HepG2 (cell line): ENCODE data around the gene CASP4. TPM values are rescaled to one million over a fixed set of nuclear protein-coding genes. Genes with fewer than 3 reads are reported as not detected.
A peak's percentile ranks its signal among the peaks of the same experiment; 100 is the strongest.

Experiments used
- CHD4 ChIP-seq: fragments of 200-600 bp; sonication (generic); IDR thresholded peaks from 2 replicates; pipeline ENCODE4 v1.7.0; 2017; ENCODE audit warnings: mild to moderate bottlenecking, low read length, borderline replicate concordance
- ETV5 ChIP-seq: IDR thresholded peaks from 2 replicates; pipeline ENCODE4 v1.6.1; 2018; ENCODE audit warnings: missing biosample characterization, missing genetic modification reagents, inconsistent platforms, borderline replicate concordance
- KDM4B ChIP-seq: sonication (generic); formaldehyde crosslinking; IDR thresholded peaks from 2 replicates; pipeline ENCODE4 v1.4.0; 2020; ENCODE audit warnings: missing genetic modification reagents
- SALL1 ChIP-seq: sonication (generic); formaldehyde crosslinking; IDR thresholded peaks from 2 replicates; pipeline ENCODE4 v1.8.0; 2022; ENCODE audit warnings: mild to moderate bottlenecking, missing genetic modification reagents
- TSC22D2 ChIP-seq: sonication (generic); formaldehyde crosslinking; IDR thresholded peaks from 2 replicates; pipeline ENCODE4 v1.5.1; 2020; ENCODE audit warnings: missing genetic modification reagents, mild to moderate bottlenecking, borderline replicate concordance
- ZFAT ChIP-seq: sonication (generic); formaldehyde crosslinking; conservative IDR thresholded peaks from 2 replicates; pipeline ENCODE4 v1.8.1; 2023; ENCODE audit warnings: missing genetic modification reagents, inconsistent platforms
- polyA plus RNA-seq, 8 experiments: library from polyadenylated mRNA; depleted of rRNA in 3 of 8; stranded (reverse) in 7 of 8; unstranded in 1 of 8; fragments of >200 nt; fragmentation: Illumina TruSeq in 4 of 8; extraction: Trizol in 4 of 8; gene quantifications; 2 replicates each; pipeline versions ENCODE4 v1.2.1 to v1.2.3, GENCODE V29; 2011 to 2016; ENCODE audit warnings: low read depth in 4 of 8, missing spikeins in 1 of 8, mixed read lengths in 1 of 8; ENCODE audit not compliant: insufficient read depth in 1 of 8
- total RNA-seq, 5 experiments: library from RNA; depleted of rRNA; stranded (reverse); fragments of >200 nt; fragmentation: Illumina TruSeq; extraction: Trizol; gene quantifications; 2 replicates each; pipeline ENCODE4 v1.2.3, GENCODE V29; 2016; ENCODE audit warnings: low read depth in 1 of 5
- TF ChIP-seq, protein P1 (sequence below): sonication (generic); formaldehyde crosslinking; IDR thresholded peaks from 2 replicates; pipeline ENCODE4 v1.5.1; 2020; ENCODE audit warnings: mild to moderate bottlenecking, missing genetic modification reagents, moderate library complexity
- TF ChIP-seq, protein P2 (sequence below): sonication (generic); formaldehyde crosslinking; IDR thresholded peaks from 2 replicates; pipeline ENCODE4 v1.4.0; 2020; ENCODE audit warnings: missing genetic modification reagents
- TF ChIP-seq, protein P3 (sequence below): sonication (generic); formaldehyde crosslinking; IDR thresholded peaks from 2 replicates; pipeline ENCODE4 v1.4.0; 2020; ENCODE audit warnings: missing genetic modification reagents
- TF ChIP-seq, protein P4 (sequence below): IDR thresholded peaks from 2 replicates; pipeline ENCODE4 v1.6.1; 2012; ENCODE audit warnings: inconsistent platforms
- TF ChIP-seq, protein P5 (sequence below): IDR thresholded peaks from 2 replicates; pipeline ENCODE4 v1.6.1; 2018; ENCODE audit warnings: missing genetic modification reagents

Gene CASP4
- total and polyA plus RNA-seq, 2 of the 13 experiments (the other 11 are each of a cell fraction or from before 2014, with no cell fraction given), result 56.4 to 69.8 TPM

DNA sequence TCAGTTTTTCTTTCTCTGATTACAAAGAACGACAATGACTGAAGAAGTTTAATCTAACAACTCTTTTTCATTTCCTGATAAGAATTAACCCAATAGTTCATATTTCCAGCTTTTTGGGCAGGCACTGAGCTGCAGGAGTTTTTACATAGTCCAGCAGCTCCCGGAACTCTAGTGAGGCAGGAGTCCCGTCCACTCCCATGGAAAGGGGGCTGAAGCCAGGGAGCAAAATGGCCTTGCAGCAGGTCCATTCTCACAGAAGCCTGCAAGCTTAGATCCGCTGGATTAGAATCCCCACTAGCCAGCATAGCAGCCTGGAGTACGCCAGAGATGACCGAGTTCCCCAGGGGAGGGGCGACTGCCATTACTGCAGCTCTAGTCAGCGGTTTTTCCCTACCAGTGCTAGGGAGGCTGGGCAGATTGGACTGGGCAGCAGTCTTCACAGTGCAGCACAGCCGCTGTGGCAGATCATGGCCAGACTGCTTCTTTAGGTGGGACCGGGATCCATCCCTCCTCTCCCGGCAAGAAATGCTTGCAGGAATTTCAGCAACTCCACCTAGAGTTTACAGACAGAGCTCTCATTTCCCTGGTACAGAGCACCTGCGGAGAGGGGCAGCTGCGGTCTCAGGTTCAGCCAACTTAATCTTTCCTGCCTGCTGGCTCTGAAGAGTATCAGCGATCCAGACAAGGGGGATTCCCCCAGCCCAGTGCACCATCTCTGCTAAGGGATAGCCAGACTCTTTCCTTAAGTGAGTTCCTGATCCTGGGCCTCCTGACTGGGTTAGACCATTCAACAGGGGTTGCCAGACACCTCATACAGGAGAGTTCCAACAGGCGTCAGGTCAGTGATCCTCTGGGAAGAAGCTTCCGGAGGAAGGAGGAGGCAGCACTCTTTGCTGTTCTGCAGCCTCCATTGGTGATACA, 742 bp upstream of the CASP4 start (continued):
- TF ChIP-seq, protein P1, sequence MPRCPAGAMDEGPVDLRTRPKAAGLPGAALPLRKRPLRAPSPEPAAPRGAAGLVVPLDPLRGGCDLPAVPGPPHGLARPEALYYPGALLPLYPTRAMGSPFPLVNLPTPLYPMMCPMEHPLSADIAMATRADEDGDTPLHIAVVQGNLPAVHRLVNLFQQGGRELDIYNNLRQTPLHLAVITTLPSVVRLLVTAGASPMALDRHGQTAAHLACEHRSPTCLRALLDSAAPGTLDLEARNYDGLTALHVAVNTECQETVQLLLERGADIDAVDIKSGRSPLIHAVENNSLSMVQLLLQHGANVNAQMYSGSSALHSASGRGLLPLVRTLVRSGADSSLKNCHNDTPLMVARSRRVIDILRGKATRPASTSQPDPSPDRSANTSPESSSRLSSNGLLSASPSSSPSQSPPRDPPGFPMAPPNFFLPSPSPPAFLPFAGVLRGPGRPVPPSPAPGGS, result 0 out of 2 replicates have a peak, but pooled peaks have one; percentile 30
- TF ChIP-seq, protein P2, sequence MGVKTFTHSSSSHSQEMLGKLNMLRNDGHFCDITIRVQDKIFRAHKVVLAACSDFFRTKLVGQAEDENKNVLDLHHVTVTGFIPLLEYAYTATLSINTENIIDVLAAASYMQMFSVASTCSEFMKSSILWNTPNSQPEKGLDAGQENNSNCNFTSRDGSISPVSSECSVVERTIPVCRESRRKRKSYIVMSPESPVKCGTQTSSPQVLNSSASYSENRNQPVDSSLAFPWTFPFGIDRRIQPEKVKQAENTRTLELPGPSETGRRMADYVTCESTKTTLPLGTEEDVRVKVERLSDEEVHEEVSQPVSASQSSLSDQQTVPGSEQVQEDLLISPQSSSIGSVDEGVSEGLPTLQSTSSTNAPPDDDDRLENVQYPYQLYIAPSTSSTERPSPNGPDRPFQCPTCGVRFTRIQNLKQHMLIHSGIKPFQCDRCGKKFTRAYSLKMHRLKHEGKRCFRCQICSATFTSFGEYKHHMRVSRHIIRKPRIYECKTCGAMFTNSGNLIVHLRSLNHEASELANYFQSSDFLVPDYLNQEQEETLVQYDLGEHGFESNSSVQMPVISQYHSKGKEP, result no peak
- TF ChIP-seq, protein P3, sequence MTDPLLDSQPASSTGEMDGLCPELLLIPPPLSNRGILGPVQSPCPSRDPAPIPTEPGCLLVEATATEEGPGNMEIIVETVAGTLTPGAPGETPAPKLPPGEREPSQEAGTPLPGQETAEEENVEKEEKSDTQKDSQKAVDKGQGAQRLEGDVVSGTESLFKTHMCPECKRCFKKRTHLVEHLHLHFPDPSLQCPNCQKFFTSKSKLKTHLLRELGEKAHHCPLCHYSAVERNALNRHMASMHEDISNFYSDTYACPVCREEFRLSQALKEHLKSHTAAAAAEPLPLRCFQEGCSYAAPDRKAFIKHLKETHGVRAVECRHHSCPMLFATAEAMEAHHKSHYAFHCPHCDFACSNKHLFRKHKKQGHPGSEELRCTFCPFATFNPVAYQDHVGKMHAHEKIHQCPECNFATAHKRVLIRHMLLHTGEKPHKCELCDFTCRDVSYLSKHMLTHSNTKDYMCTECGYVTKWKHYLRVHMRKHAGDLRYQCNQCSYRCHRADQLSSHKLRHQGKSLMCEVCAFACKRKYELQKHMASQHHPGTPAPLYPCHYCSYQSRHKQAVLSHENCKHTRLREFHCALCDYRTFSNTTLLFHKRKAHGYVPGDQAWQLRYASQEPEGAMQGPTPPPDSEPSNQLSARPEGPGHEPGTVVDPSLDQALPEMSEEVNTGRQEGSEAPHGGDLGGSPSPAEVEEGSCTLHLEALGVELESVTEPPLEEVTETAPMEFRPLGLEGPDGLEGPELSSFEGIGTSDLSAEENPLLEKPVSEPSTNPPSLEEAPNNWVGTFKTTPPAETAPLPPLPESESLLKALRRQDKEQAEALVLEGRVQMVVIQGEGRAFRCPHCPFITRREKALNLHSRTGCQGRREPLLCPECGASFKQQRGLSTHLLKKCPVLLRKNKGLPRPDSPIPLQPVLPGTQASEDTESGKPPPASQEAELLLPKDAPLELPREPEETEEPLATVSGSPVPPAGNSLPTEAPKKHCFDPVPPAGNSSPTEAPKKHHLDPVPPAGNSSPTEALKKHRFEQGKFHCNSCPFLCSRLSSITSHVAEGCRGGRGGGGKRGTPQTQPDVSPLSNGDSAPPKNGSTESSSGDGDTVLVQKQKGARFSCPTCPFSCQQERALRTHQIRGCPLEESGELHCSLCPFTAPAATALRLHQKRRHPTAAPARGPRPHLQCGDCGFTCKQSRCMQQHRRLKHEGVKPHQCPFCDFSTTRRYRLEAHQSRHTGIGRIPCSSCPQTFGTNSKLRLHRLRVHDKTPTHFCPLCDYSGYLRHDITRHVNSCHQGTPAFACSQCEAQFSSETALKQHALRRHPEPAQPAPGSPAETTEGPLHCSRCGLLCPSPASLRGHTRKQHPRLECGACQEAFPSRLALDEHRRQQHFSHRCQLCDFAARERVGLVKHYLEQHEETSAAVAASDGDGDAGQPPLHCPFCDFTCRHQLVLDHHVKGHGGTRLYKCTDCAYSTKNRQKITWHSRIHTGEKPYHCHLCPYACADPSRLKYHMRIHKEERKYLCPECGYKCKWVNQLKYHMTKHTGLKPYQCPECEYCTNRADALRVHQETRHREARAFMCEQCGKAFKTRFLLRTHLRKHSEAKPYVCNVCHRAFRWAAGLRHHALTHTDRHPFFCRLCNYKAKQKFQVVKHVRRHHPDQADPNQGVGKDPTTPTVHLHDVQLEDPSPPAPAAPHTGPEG, result 0 out of 2 replicates have a peak, but pooled peaks have one; percentile 28
- TF ChIP-seq TSC22D2 (CRISPR knock-in tag) (no peak), KDM4B (peak; percentile 16; the same call in 1 of the 2 replicates), ETV5 (CRISPR knock-in tag) (peak; percentile 85), CHD4 (no peak), SALL1 (CRISPR knock-in tag) (peak; percentile 39; the same call in 1 of the 2 replicates), ZFAT (CRISPR knock-in tag) (0 out of 2 replicates have a peak, but pooled peaks have one; percentile 2)
- TF ChIP-seq, protein P4, sequence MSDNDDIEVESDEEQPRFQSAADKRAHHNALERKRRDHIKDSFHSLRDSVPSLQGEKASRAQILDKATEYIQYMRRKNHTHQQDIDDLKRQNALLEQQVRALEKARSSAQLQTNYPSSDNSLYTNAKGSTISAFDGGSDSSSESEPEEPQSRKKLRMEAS, result peak; percentile 34; the same call in 1 of the 2 replicates
- TF ChIP-seq, protein P5, sequence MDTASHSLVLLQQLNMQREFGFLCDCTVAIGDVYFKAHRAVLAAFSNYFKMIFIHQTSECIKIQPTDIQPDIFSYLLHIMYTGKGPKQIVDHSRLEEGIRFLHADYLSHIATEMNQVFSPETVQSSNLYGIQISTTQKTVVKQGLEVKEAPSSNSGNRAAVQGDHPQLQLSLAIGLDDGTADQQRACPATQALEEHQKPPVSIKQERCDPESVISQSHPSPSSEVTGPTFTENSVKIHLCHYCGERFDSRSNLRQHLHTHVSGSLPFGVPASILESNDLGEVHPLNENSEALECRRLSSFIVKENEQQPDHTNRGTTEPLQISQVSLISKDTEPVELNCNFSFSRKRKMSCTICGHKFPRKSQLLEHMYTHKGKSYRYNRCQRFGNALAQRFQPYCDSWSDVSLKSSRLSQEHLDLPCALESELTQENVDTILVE (CRISPR knock-in tag), result peak; percentile 39; the same call in 1 of the 2 replicates
